Stomach (tissue), 9 donors: ENCODE measurements around the gene RPL10A. TPM values are rescaled to one million over a fixed set of nuclear protein-coding genes. Genes with fewer than 3 reads are reported as not detected.
"Not testable (repeated sequence)": the region's sequence is repeated elsewhere in the genome, so short reads cannot be mapped to it uniquely, and the experiment has no call there.

ENCODE experiments used
- DNase-seq, 2 donors: peaks; one replicate each; pipeline versions ENCODE4 v3.0.0 to v3.0.0-alpha.2; 2013 to 2019
- H3K27ac ChIP-seq, 5 donors: fragments of 200-600 bp in 4 of 5; sonication (generic) in 4 of 5; one replicate each; pipeline ENCODE4 v1.5.1; 2013 to 2019; ENCODE audit warnings: mild to moderate bottlenecking in 1 of 5, moderate library complexity in 1 of 5
- H3K27me3 ChIP-seq, 3 donors: fragments of 200-600 bp; sonication (generic); one replicate each; pipeline ENCODE4 v1.5.1; 2017 to 2019; ENCODE audit warnings: mixed run types in 1 of 3
- H3K36me3 ChIP-seq, 4 donors: fragments of 200-600 bp; sonication (generic); 1 replicate in 3 of 4; 2 replicates in 1 of 4; pipeline ENCODE4 v1.5.1; 2016 to 2019
- H3K4me1 ChIP-seq, 4 donors: fragments of 200-600 bp; sonication (generic); one replicate each; pipeline ENCODE4 v1.5.1; 2016 to 2019
- H3K4me3 ChIP-seq, 4 donors: fragments of 200-600 bp; sonication (generic) in 3 of 4; one replicate each; pipeline ENCODE4 v1.5.1; 2016 to 2019; ENCODE audit warnings: mild to moderate bottlenecking in 1 of 4
- H3K9me3 ChIP-seq, 4 donors: fragments of 200-600 bp; sonication (generic); one replicate each; pipeline ENCODE4 v1.5.1; 2016 to 2019
- EP300 ChIP-seq: sonication (generic); formaldehyde crosslinking; IDR thresholded peaks from one replicate; pipeline ENCODE4 v1.6.1; 2017; ENCODE audit warnings: antibody characterized with exemption
- POLR2A ChIP-seq, 4 donors: fragments of 450-650 bp; IDR thresholded peaks; one replicate each; pipeline ENCODE4 v1.6.1; 2016; ENCODE audit warnings: antibody characterized with exemption in 4 of 4, control low read depth in 2 of 4, mild to moderate bottlenecking in 1 of 4, moderate library complexity in 1 of 4
- POLR2AphosphoS5 ChIP-seq, 3 donors: sonication (generic); formaldehyde crosslinking; IDR thresholded peaks; one replicate each; pipeline ENCODE4 v1.6.1; 2016; ENCODE audit warnings: antibody characterized with exemption in 3 of 3
- WGBS, 5 donors: extraction: QIAGEN DNeasy Blood & Tissue Kit in 3 of 5; methylation state at CpG; one replicate each; pipeline versions ENCODE4 v1.1.5 to v1.1.7; 2013 to 2018; 5-methylcytosine and 5-hydroxymethylcytosine counted together
- intact Hi-C: fragments of 100-400 bp; cut with DNase I; formaldehyde crosslinking; loops from one replicate; pipeline ENCODE4 v1.15.1; 2023; ENCODE audit warnings: low total_unique reads
- polyA plus RNA-seq, 3 donors: library from polyadenylated mRNA; stranded (reverse); fragments of 200-250 nt; gene quantifications; one replicate each; pipeline ENCODE4 v1.2.3, GENCODE V29; 2013
- total RNA-seq, 5 donors: library from RNA; depleted of rRNA; stranded (reverse); fragments of >200 nt; gene quantifications; one replicate each; pipeline versions ENCODE4 v1.1.0 to v1.2.3, GENCODE V29; 2014 to 2016
- TF ChIP-seq, protein P1 (sequence below), 7 experiments: fragments of 450-650 bp in 4 of 7; fragments of 200-600 bp in 3 of 7; sonication (generic) in 3 of 7; IDR thresholded peaks; one replicate each; pipeline ENCODE4 v1.5.1; 2016 to 2019; ENCODE audit warnings: antibody characterized with exemption in 7 of 7, control low read depth in 2 of 7, mild to moderate bottlenecking in 1 of 7
- donor health status: healthy with polysubstance abuse.
- donor health status: Bipolar disorder and iron deficiency.
- donor health status: healthy.

The RPL10A gene
- total and polyA plus RNA-seq, 8 donors, result 584 to 2,710 (median 1,962) TPM

DNA sequence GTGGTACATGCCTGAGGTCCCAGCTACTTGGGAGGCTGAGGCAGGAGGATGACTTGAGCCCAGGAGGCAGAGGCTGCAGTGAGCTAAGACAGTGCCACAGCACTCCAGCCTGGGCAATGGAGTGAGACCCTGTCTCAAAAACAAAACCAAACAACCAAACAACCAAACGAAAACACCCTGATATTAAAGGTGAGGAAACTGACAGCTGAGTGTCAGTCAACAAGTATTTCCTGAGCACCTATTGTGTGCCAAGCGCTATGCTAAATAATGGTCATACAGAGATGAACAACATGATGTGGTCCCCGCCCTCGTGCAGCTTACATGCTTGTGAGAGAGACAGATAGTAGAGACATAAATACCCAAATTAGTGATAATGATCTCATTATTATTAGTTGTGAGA, 46.4 kb downstream of the RPL10A start:
- no peak for DNase-seq
- no peak overlapping the region for H3K4me3 ChIP-seq
- H3K9me3 ChIP-seq, result no peaks in the 10 kb centered on the region
- no peak overlapping the region for H3K27ac ChIP-seq
- TF ChIP-seq, protein P1, sequence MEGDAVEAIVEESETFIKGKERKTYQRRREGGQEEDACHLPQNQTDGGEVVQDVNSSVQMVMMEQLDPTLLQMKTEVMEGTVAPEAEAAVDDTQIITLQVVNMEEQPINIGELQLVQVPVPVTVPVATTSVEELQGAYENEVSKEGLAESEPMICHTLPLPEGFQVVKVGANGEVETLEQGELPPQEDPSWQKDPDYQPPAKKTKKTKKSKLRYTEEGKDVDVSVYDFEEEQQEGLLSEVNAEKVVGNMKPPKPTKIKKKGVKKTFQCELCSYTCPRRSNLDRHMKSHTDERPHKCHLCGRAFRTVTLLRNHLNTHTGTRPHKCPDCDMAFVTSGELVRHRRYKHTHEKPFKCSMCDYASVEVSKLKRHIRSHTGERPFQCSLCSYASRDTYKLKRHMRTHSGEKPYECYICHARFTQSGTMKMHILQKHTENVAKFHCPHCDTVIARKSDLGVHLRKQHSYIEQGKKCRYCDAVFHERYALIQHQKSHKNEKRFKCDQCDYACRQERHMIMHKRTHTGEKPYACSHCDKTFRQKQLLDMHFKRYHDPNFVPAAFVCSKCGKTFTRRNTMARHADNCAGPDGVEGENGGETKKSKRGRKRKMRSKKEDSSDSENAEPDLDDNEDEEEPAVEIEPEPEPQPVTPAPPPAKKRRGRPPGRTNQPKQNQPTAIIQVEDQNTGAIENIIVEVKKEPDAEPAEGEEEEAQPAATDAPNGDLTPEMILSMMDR (IDR thresholded peaks at IDR 0.05), result no peak
- no peak for TF ChIP-seq EP300
- no peak for TF ChIP-seq POLR2A (IDR thresholded peaks at IDR 0.05)
- TF ChIP-seq POLR2AphosphoS5 (IDR thresholded peaks at IDR 0.05), result no peak
- H3K27me3 ChIP-seq, result peaks cover 0 to 39% (median 25%) of the 10 kb centered on the region in 3 donors
- intact Hi-C loops, result no loop called here
- H3K4me1 ChIP-seq, result peaks cover 0 to 14% (median 10%) of the 10 kb centered on the region in 4 donors
- 76 to 85% (median 79%) methylated on average over 4 of the region's 4 CpGs for WGBS, 5 donors
- H3K36me3 ChIP-seq, result no peaks in the 10 kb centered on the region

DNA sequence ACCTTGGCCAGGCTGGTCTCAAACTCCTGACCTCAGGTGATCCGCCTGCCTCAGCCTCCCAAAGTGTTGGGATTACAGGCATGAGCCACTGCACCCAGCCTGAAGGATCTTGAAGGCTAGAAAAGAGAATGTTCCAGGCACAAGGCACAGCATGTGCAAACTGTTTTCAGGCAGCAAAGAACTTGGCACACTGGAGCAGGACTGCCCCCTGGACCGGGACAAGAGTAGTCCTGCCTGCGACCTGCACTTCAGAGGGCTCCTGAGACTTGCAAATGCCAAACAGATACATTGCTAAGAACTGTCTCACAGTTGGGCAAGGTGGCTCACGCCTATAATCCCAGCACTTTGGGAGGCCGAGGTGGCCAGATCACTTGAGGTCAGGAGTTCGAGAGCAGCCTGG, 47.7 kb downstream of the RPL10A start:
- intact Hi-C loops, H3K36me3 ChIP-seq: not testable (repeated sequence)
- WGBS, 5 donors, result 70 to 83% (median 80%) methylated on average over 6 of the region's 6 CpGs

DNA sequence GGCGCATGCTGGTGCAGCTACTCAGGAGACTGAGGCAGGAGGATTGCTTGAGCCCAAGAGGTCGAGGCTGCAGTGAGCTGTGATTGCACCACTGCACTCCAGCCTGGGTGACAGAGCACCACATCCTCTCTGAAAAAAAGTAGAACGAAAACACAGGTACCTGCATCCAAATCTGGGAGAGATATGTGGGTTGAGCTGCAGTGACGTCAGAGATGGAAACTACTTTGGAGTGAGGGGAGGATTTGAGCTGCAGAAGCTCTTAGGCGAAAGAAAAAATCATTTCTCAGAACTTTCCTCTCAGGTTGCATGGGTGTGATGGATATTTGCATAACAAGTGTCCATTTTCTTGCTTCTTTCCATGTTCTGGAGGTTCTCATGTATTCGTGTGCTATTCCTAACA, 48.5 kb downstream of the RPL10A start:
- TF ChIP-seq POLR2A (IDR thresholded peaks at IDR 0.05) (no peak), EP300 (no peak), POLR2AphosphoS5 (IDR thresholded peaks at IDR 0.05) (no peak)
- TF ChIP-seq, protein P1 (IDR thresholded peaks at IDR 0.05), result no peak
- H3K36me3 ChIP-seq, result no peaks in the 10 kb centered on the region
- WGBS, 5 donors, result 53 to 77% (median 67%) methylated on average over 6 of the region's 6 CpGs
- no peak overlapping the region for H3K4me3 ChIP-seq
- peaks cover 0 to 6% (median 5%) of the 10 kb centered on the region in 4 donors for H3K4me1 ChIP-seq
- H3K9me3 ChIP-seq, result no peaks in the 10 kb centered on the region
- H3K27me3 ChIP-seq, result peaks cover 0 to 18% (median 12%) of the 10 kb centered on the region in 3 donors
- H3K27ac ChIP-seq, result no peak overlapping the region
- no peak for DNase-seq
- intact Hi-C loops, result no loop called here

More for the DNA sequence above, 47.7 kb downstream of the RPL10A start:
- not testable (repeated sequence) for DNase-seq, H3K27ac ChIP-seq, H3K4me3 ChIP-seq, H3K9me3 ChIP-seq
- Histone ChIP-seq H3K4me1 (peaks cover 0 to 14% (median 10%) of the 10 kb centered on the region in 4 donors), H3K27me3 (peaks cover 0 to 26% (median 19%) of the 10 kb centered on the region in 3 donors)

DNA sequence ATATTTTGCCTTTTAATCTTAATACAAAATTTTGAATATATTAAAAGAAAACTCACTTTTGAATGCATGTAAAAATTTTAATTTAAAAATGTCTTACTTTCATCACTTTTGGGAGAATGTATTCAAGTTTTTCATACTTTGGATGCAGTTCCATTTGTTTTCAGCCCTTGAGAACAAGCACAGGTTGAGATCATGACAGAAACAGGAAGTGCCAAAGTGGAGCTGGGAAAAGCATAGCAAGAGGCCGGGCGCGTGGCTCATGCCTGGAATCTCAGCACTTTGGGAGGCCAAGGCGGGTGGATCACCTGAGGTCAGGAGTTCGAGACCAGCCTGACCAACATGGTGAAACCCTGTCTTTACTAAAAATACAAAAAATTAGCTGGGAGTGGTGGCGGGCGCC, 49.8 kb downstream of the RPL10A start:
- H3K27ac ChIP-seq, H3K9me3 ChIP-seq, intact Hi-C loops, H3K36me3 ChIP-seq, H3K4me3 ChIP-seq, DNase-seq, H3K27me3 ChIP-seq, H3K4me1 ChIP-seq: not testable (repeated sequence)
- 77 to 90% (median 82%) methylated on average over 7 of the region's 7 CpGs for WGBS, 5 donors

DNA sequence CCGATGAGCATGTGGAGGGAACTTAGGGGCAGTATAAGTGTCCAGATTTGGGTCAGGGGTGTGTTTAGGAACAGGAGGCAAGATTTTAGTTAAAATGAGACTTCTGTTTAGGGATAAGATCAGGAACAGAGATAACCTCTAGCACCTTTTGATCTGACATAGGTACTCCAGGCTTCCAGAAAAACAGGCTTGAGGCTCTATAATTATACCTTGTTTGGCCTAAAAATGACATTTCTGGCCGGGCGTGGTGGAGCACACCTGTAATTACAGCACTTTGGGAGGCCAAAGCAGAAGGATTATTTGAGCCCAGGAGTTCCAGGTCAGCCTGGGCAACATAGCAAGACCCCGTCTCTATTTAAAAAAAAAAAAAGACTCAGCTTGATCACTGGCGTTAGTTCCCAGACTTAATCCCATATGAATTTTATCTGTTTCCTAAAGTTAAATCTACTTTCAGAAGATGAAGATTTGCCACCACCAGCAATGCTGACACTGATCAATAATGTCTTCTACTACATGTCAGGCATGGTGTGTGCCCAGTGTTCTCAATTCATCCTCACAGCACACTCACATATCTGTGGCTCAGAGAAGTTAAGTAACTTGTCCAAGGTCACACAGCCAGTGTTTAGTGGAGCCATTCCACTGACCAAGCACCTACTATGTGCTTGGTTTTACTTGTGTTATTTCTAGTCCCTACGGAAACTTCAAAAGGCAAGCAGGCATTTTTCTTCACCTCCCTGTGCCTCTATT, 50.5 kb downstream of the RPL10A start:
- intact Hi-C loops, result no loop called here
- 94 to 99% (median 96%) methylated on average over 6 of the region's 6 CpGs for WGBS, 5 donors
- H3K27ac ChIP-seq, result no peak overlapping the region
- TF ChIP-seq POLR2A (IDR thresholded peaks at IDR 0.05) (no peak), POLR2AphosphoS5 (IDR thresholded peaks at IDR 0.05) (no peak), EP300 (no peak)
- TF ChIP-seq, protein P1 (IDR thresholded peaks at IDR 0.05), result no peak
- no peaks in the 10 kb centered on the region for H3K9me3 ChIP-seq
- H3K4me3 ChIP-seq, result no peak overlapping the region
- H3K4me1 ChIP-seq, result peaks cover 0 to 13% (median 6%) of the 10 kb centered on the region in 4 donors
- DNase-seq, result no peak
- no peaks in the 10 kb centered on the region for H3K36me3 ChIP-seq
- H3K27me3 ChIP-seq, result no peaks in the 10 kb centered on the region
